GM18526 (cell line): Measurements from ENCODE around the gene NPTX2.

Experiments used
- POLR2A ChIP-seq: IDR thresholded peaks from 3 replicates; pipeline ENCODE4 v1.6.1; 2011; ENCODE audit not compliant: insufficient read length; ENCODE audit errors: extremely low read depth

The NPTX2 gene

GRCh38 chr7:98630770-98631169 lies 13.7 kb downstream of the NPTX2 start:
- no peak for TF ChIP-seq POLR2A

GRCh38 chr7:98638853-98639252 lies 21.8 kb downstream of the NPTX2 start:
- TF ChIP-seq POLR2A = no peak

GRCh38 chr7:98640375-98640774 lies 23.3 kb downstream of the NPTX2 start:
- TF ChIP-seq POLR2A = no peak

GRCh38 chr7:98641646-98642500 lies 24.8 kb downstream of the NPTX2 start:
- TF ChIP-seq POLR2A = no peak

- no peak for TF ChIP-seq POLR2A
These were observed 26.3 kb downstream of the NPTX2 start for GRCh38 chr7:98643236-98643985.

GRCh38 chr7:98646465-98646864 lies 29.4 kb downstream of the NPTX2 start:
- TF ChIP-seq POLR2A = no peak

- TF ChIP-seq POLR2A = no peak
These were observed 30.2 kb downstream of the NPTX2 start for GRCh38 chr7:98647326-98647725.

GRCh38 chr7:98651760-98652159 lies 34.7 kb downstream of the NPTX2 start:
- no peak for TF ChIP-seq POLR2A

- TF ChIP-seq POLR2A = no peak
These were observed 36.7 kb downstream of the NPTX2 start for GRCh38 chr7:98653601-98654310.

GRCh38 chr7:98654524-98655272 lies 37.6 kb downstream of the NPTX2 start:
- TF ChIP-seq POLR2A = no peak

GRCh38 chr7:98655611-98656010 lies 38.5 kb downstream of the NPTX2 start:
- no peak for TF ChIP-seq POLR2A

- no peak for TF ChIP-seq POLR2A
These were observed 39.8 kb downstream of the NPTX2 start for GRCh38 chr7:98656899-98657298.

GRCh38 chr7:98657736-98658135 lies 40.7 kb downstream of the NPTX2 start:
- no peak for TF ChIP-seq POLR2A

GRCh38 chr7:98659756-98660155 lies 42.7 kb downstream of the NPTX2 start:
- no peak for TF ChIP-seq POLR2A

GRCh38 chr7:98661607-98662006 lies 44.5 kb downstream of the NPTX2 start:
- TF ChIP-seq POLR2A = no peak
